ENCODE measurements around the gene TNIK. TPM values are rescaled to one million over a fixed set of nuclear protein-coding genes. Genes with fewer than 3 reads are reported as not detected.

Gene TNIK
- total RNA-seq, result 14.2 and 25.5 TPM in 2 replicates

DNA sequence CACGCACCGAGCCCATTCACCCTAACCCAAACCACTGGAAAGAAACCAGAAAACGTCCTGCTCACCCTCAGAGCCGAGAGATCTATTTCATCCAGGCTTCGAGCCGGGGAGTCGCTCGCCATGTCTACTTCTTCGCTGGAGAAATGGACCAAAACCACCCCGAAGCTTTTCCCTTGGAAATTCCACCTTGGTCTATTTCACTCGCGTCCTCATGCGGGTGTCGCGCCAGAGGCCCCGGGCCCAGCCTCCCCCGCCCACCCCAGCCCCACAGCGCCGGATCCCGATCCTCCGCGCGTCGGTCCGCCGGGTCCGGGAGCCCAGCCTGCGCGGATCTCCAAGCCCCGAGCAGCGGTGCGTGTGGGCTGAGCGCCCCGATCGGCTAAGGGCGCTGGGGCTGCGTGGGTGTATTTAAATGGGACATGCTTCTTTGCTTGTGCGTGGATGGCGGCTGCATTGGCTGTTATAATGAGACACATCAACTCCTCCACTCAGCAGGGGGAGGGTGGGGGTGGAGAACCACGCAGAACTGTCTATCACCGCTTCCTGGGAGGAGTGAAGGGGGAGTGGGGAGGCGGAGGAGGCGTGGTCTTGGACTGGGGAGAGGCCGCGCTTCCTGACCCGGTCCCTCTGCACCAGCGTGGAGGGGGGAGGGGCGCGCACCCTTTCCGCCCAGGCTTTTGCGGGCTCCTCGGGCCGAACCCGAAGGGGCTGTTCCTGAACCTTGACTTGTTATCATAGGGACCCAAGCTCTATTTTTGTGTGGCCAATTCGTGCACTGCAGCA lies at the start of gene TNIK:
Gene TNIK, minus strand, starts transcription at position 464 of the 783 bp plus-strand sequence. Its CDS starts 342 bp downstream, at position 122.

DNA sequence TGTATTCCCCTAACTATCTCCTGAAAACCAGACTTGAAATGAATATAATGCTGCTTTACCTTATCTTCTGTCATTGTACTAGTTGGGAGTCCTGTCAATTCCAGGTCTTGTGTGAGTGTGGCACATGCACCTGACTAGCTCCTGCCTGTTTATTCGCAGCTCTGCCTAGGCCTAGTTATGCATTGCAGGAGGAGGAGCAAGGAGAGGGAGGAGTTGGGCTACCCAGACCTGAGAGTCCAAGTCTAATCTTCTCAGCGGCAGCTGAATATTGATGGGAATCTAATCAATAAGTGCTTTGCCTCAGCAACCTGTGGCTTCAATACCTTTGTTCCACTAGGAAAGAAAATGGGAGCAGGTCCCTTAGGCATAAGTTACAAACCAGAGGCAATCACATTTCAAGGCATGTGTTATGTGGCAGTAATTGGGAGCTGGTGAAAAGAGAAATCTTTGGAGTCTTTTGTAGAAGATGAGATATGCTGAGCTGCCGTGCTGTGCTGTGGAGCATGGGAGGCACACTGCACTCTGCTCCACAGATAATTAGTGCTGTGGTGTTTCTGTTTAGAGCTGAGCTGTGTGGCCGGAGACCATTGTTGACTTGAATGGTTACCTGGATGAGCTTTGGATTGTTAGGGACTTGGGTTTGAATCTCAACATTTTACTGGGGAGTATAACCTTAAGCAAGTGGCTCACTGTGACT lies 433.5 kb downstream of the TNIK start, which contains the start of gene SLC2A2:
Gene SLC2A2, minus strand, starts transcription at position 124 of the 697 bp plus-strand sequence. Its CDS starts 50 bp downstream, at position 74.

